DMS53 (cell line): ENCODE results near the gene SYNE1.
"Not testable (repeated sequence)": the region's sequence is repeated elsewhere in the genome, so short reads cannot be mapped to it uniquely, and the experiment has no call there.

ENCODE experiments used
- DNase-seq: peaks from one replicate; lab custom pipeline; 2025; lab: John Stamatoyannopoulos, UW

Gene SYNE1

DNA sequence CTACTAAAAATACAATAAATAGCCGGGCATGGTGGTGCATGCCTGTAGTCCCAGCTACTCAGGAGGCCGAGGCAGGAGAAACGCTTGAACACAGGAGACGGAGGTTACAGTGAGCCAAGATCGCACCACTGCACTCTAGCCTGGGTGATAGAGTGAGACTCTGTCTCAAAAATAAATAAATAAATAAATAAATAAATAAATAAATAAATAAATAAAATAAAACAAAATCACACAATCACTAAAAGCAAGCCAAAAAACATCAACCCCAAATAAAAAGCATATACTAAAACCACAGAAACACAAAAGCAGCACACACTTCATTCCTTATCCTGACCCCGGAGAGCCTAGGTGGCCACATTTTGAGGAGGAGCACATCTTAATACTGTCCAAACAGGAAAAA is 498.8 kb downstream of the SYNE1 start:
- not testable (repeated sequence) for DNase-seq

GRCh38 chr6:152136449-152136825 is 500.7 kb downstream of the SYNE1 start:
- peak; percentile 95 for DNase-seq

DNA sequence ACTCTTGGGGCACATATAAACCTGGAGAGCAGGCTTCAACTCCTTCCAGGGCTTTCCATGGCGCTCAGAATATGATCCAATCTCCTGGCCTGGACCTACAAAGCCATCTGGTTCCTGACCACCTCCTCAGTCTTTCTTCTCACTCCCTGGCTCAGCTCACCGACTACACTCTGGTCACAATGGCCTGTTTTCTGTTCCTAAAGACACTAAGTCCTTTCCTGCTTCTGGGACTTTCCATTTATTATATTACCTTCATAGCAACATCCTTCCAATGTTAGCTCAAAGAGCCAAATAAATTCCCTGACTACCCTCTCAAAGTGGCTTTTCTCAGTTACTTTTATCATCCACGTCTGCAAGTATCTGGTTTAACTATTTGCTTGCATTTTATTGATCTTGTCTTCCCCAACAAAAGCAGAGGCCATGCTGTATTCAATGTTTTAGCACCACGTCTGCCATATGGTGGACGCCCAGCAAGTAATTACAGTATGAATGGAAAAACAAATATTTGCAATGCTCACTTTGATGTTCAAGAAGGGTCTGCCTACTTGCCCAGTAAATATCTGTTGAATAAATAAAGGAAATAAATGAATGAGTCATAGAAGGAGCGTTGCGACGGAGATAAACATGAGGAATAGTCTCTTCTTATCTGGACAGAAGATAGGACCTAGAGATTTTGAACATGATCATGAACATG is 501.3 kb downstream of the SYNE1 start:
- peak; percentile 95 for DNase-seq

DNA sequence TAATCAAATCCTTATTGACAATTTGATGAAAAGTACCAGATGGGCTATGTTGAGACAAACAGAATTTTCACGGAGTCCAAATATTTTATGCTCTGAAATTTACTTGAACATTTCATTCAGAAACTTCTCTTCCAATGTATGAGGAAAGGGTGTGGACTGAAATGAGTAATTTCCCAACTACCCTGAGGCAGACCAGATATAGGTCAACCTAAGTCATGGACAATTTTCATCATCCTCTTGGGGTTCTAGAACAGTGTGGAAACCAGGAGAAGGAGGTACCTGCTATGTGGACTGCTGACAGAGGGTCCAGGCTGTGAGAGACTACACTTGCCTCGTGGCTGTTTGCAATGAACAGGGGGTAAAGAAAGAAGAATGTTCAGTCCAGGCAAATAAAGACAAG is 506.7 kb downstream of the SYNE1 start:
- DNase-seq, result no peak

GRCh38 chr6:152129691-152130151 is 507.4 kb downstream of the SYNE1 start:
- no peak for DNase-seq

DNA sequence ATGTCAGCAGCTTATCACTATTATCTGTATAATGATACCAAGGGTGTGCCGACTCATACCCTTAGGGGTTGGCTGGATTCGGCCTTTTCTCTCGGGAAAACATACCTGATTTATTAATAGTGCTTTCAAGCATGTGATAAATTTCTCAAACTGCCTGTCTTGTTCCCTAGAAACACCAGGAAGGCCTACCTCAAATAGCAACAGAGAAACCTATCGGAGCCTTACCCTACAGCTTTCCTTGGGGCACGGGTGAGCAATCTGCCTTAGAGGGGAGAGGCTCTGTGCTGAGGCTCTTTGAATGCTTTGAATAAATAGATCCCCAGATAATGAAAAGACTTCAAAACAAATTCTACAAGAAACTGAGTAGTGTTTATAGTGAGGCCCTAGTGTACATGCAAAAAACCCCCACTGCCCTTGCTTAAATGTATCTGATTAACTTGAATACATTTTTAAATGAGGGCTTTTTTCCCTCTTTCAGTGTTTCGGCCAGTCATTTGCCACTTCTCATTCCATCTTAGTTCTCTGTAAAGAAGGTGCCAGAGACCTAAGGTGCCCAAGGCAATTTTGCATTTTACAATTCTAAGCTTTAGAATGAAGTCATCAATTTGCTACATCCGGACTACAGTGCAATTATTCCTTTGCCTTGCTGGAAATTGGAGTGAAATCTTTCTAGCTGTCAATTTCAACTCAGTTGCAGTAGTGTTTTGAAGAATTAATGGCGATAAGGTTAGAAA is 509.6 kb downstream of the SYNE1 start:
- no peak for DNase-seq

- peak; percentile 67 for DNase-seq
Measured at GRCh38 chr6:152124429-152125074, 512.6 kb downstream of the SYNE1 start.

- no peak for DNase-seq
Measured at GRCh38 chr6:152123076-152123475, 514.1 kb downstream of the SYNE1 start.

DNA sequence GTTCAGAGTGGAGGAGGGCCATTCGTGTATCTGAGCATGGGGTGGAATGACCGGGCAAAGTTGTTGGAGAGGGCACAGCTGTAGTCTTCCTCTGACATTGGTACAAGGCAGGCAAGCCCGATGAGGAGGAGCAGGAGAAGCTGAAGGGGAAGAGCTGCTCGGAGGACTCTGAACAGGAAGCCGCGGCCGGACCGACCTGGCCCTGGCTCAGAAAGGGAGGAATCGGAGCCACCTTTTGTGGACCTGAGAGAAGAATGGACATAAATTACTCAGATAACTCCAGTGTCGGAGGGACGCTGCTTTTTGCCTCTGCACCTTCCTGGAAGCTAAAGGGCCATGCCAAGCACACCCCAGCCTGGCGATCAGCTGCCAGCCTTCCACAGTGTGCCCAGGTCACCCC is 514.7 kb downstream of the SYNE1 start:
- DNase-seq, result no peak

DNA sequence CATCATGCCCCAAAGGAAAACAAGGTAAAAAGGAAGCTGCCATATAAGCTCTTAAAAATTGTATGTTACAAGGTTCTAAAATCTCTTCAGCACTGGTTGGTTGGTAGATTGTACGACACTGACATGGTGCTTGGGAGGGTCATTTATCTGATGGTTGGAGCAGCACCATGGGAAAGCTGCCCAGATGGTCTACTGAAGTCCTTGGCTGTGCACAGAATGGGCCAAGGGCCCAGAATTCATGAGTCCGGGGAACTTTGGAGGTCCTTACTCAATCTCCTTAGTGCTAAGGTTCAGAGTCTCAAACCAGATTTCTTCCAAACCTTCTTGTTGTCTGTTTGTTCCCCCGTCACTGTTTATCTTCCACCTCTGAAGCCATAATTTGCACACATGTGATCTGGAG is 515.3 kb downstream of the SYNE1 start:
- no peak for DNase-seq

GRCh38 chr6:152119831-152120230 is 517.3 kb downstream of the SYNE1 start:
- no peak for DNase-seq

GRCh38 chr6:152118678-152119077 is 518.5 kb downstream of the SYNE1 start:
- peak; percentile 8 for DNase-seq

GRCh38 chr6:152118224-152118623 is 518.9 kb downstream of the SYNE1 start:
- DNase-seq, result no peak

GRCh38 chr6:152117156-152118133 is 519.7 kb downstream of the SYNE1 start:
- no peak for DNase-seq

GRCh38 chr6:152112491-152113261 is 524.5 kb downstream of the SYNE1 start:
- DNase-seq, result peak; percentile 90

- DNase-seq, result no peak
Measured at GRCh38 chr6:152110886-152111820, 526.0 kb downstream of the SYNE1 start.

GRCh38 chr6:152107973-152108372 is 529.2 kb downstream of the SYNE1 start:
- DNase-seq, result no peak

- DNase-seq, result no peak
Measured at GRCh38 chr6:152100183-152100618, 537.0 kb downstream of the SYNE1 start.

DNA sequence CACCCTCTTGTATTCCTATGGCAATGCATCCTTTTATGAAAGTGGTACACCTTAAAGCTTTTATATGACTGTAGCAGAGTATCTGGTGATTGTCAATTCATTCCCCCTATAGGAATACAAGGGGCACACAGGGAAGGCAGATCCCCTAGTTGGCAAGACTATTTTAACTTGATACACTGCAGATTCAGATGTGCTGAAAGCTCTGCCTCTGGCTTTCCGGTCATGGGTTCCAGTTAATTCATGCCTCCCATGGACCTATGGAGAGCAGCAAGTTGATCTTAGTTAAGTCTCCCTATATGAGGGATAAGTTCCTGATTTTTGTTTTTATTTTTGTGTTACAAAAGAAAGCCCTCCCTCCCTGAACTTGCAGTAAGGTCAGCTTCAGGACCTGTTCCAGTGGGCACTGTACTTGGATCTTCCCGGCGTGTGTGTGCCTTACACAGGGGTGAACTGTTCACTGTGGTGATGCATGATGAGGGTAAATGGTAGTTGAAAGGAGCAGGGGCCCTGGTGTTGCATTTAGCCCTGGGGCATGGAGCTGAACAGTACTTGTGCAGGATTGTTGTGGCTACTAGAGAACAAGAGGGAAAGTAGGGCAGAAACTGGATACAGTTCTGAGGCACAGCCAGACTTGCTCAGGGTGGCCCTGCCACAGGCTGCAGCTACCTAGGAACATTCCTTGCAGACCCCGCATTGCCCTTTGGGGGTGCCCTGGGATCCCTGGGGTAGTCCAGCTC is 537.5 kb downstream of the SYNE1 start:
- DNase-seq, result no peak
